HepG2 (cell line): ENCODE data around the gene PGPEP1. TPM values are rescaled to one million over a fixed set of nuclear protein-coding genes. Genes with fewer than 3 reads are reported as not detected.

Experiments used
- CCAR2 ChIP-seq: fragments of 200-400 bp; formaldehyde crosslinking; optimal IDR thresholded peaks from 2 replicates; pipeline ENCODE3; 2018; ENCODE audit warnings: low read depth, mild to moderate bottlenecking, low read length, moderate library complexity
- HNRNPUL1 ChIP-seq: fragments of 200-400 bp; formaldehyde crosslinking; IDR thresholded peaks from 2 replicates; pipeline ENCODE4 v1.6.1; 2017; ENCODE audit warnings: low read depth, mild to moderate bottlenecking, low read length, moderate library complexity
- KDM1A ChIP-seq: IDR thresholded peaks from 2 replicates; pipeline ENCODE4 v1.6.1; 2016; ENCODE audit warnings: missing compliant biosample characterization
- KLF9 ChIP-seq: IDR thresholded peaks from 2 replicates; pipeline ENCODE4 v1.6.1; 2016; ENCODE audit warnings: low read depth
- MLXIP ChIP-seq: sonication (generic); formaldehyde crosslinking; IDR thresholded peaks from 2 replicates; pipeline ENCODE4 v1.9.0; 2021; ENCODE audit warnings: missing genetic modification reagents, borderline replicate concordance
- NFKBIZ ChIP-seq: IDR thresholded peaks from 2 replicates; pipeline ENCODE4 v1.6.1; 2018; ENCODE audit warnings: missing genetic modification reagents, missing compliant biosample characterization
- NR2F6 ChIP-seq, 2 experiments: IDR thresholded peaks; 2 replicates each; pipeline ENCODE4 v1.6.1; 2016; ENCODE audit warnings: antibody characterized with exemption in 1 of 2, mild to moderate bottlenecking in 1 of 2
- SIX1 ChIP-seq: sonication (generic); formaldehyde crosslinking; IDR thresholded peaks from 2 replicates; pipeline ENCODE4 v1.4.0; 2020; ENCODE audit warnings: missing genetic modification reagents, borderline replicate concordance
- SOX6 ChIP-seq, 2 experiments: fragments of 450-650 bp in 1 of 2; sonication (generic) in 1 of 2; formaldehyde crosslinking in 1 of 2; IDR thresholded peaks; 2 replicates each; pipeline versions ENCODE4 v1.4.0 to v1.6.1; 2017 to 2020; ENCODE audit warnings: antibody characterized with exemption in 1 of 2, mild to moderate bottlenecking in 1 of 2, missing genetic modification reagents in 1 of 2
- YEATS2 ChIP-seq: sonication (generic); formaldehyde crosslinking; IDR thresholded peaks from 2 replicates; pipeline ENCODE4 v1.4.0; 2020; ENCODE audit warnings: missing genetic modification reagents, borderline replicate concordance
- ZBTB33 ChIP-seq: sonication (generic); formaldehyde crosslinking; IDR thresholded peaks from 2 replicates; pipeline ENCODE4 v1.4.0; 2020; ENCODE audit warnings: missing genetic modification reagents
- ZFP91 ChIP-seq: sonication (generic); formaldehyde crosslinking; IDR thresholded peaks from 2 replicates; pipeline ENCODE4 v1.9.0; 2022; ENCODE audit warnings: missing genetic modification reagents, mild to moderate bottlenecking, borderline replicate concordance
- ZNF260 ChIP-seq: sonication (generic); formaldehyde crosslinking; IDR thresholded peaks from 2 replicates; pipeline ENCODE4 v1.4.0; 2020; ENCODE audit warnings: missing genetic modification reagents, low read depth, mild to moderate bottlenecking, borderline replicate concordance
- ZNF354B ChIP-seq: sonication (generic); formaldehyde crosslinking; IDR thresholded peaks from 2 replicates; pipeline ENCODE4 v1.8.0; 2022; ENCODE audit warnings: mild to moderate bottlenecking, missing genetic modification reagents
- ZNF446 ChIP-seq: sonication (generic); formaldehyde crosslinking; IDR thresholded peaks from 2 replicates; pipeline ENCODE4 v1.5.0; 2020; ENCODE audit warnings: mild to moderate bottlenecking, missing genetic modification reagents
- ZNF569 ChIP-seq: sonication (generic); formaldehyde crosslinking; IDR thresholded peaks from 2 replicates; pipeline ENCODE4 v1.5.0; 2020; ENCODE audit warnings: mild to moderate bottlenecking, missing genetic modification reagents, moderate library complexity, borderline replicate concordance
- ZNF580 ChIP-seq: IDR thresholded peaks from 2 replicates; pipeline ENCODE4 v1.6.1; 2016; ENCODE audit warnings: low read depth, borderline replicate concordance
- ZNF619 ChIP-seq: sonication (generic); formaldehyde crosslinking; IDR thresholded peaks from 2 replicates; pipeline ENCODE4 v1.4.0; 2020; ENCODE audit warnings: mild to moderate bottlenecking, missing genetic modification reagents
- ZNF660 ChIP-seq: sonication (generic); formaldehyde crosslinking; IDR thresholded peaks from 2 replicates; pipeline ENCODE4 v1.5.1; 2020; ENCODE audit warnings: mild to moderate bottlenecking, low read depth, missing genetic modification reagents, borderline replicate concordance
- ZNF720 ChIP-seq: sonication (generic); formaldehyde crosslinking; IDR thresholded peaks from 2 replicates; pipeline ENCODE4 v1.4.0; 2020; ENCODE audit warnings: missing genetic modification reagents
- polyA plus RNA-seq, 8 experiments: library from polyadenylated mRNA; depleted of rRNA in 3 of 8; stranded (reverse) in 7 of 8; unstranded in 1 of 8; fragments of >200 nt; fragmentation: Illumina TruSeq in 4 of 8; extraction: Trizol in 4 of 8; gene quantifications; 2 replicates each; pipeline versions ENCODE4 v1.2.1 to v1.2.3, GENCODE V29; 2011 to 2016; ENCODE audit warnings: low read depth in 4 of 8, missing spikeins in 1 of 8, mixed read lengths in 1 of 8; ENCODE audit not compliant: insufficient read depth in 1 of 8
- total RNA-seq, 5 experiments: library from RNA; depleted of rRNA; stranded (reverse); fragments of >200 nt; fragmentation: Illumina TruSeq; extraction: Trizol; gene quantifications; 2 replicates each; pipeline ENCODE4 v1.2.3, GENCODE V29; 2016; ENCODE audit warnings: low read depth in 1 of 5

Gene PGPEP1
- total and polyA plus RNA-seq, 2 of the 13 experiments (the other 11 are each of a cell fraction or from before 2014, with no cell fraction given) = 53.1 to 56.6 TPM

GRCh38 chr19:18379803-18380747 is 39.7 kb downstream of the PGPEP1 start (continued):
- TF ChIP-seq YEATS2 (CRISPR knock-in tag) (peak; percentile 61; the same call in 1 of the 2 replicates), CCAR2 (no peak), ZNF580 (CRISPR knock-in tag) (peak; percentile 68; the same call in 1 of the 2 replicates), SOX6 (IDR thresholded peaks at IDR 0.05) (no peak), SOX6 (CRISPR knock-in tag; IDR thresholded peaks at IDR 0.05) (peak; percentile 100), NFKBIZ (CRISPR knock-in tag) (peak; percentile 86), SIX1 (CRISPR knock-in tag) (peak; percentile 85), ZFP91 (CRISPR knock-in tag) (peak; percentile 88), ZNF354B (0 out of 2 replicates have a peak, but pooled peaks have one; percentile 24), MLXIP (CRISPR knock-in tag) (0 out of 2 replicates have a peak, but pooled peaks have one; percentile 51), ZNF720 (CRISPR knock-in tag) (no peak), ZBTB33 (no peak; the same call in 1 of the 2 replicates), ZNF446 (no peak), NR2F6 (IDR thresholded peaks at IDR 0.05) (peak; percentile 98), NR2F6 (CRISPR knock-in tag; IDR thresholded peaks at IDR 0.05) (peak; percentile 95), ZNF619 (CRISPR knock-in tag) (peak; percentile 29; the same call in 1 of the 2 replicates), KLF9 (CRISPR knock-in tag) (no peak), ZNF660 (CRISPR knock-in tag) (no peak), ZNF569 (CRISPR knock-in tag) (peak; percentile 89; the same call in 1 of the 2 replicates), ZNF260 (CRISPR knock-in tag) (no peak), KDM1A (peak; percentile 94), HNRNPUL1 (no peak)
